Measurements from ENCODE around the gene TAMALIN. TPM values are rescaled to one million over a fixed set of nuclear protein-coding genes. Genes with fewer than 3 reads are reported as not detected.
A peak's percentile ranks its signal among the peaks of the same experiment; 100 is the strongest.

Gene TAMALIN
- polyA plus RNA-seq, 2 of the 4 experiments (the other 2 are of a cell fraction) = 0.30 to 0.35 TPM

GRCh38 chr12:52036587-52037171 is 29.9 kb downstream of the TAMALIN start (continued):
- TF ChIP-seq NPAS2 (CRISPR knock-in tag; IDR thresholded peaks at IDR 0.05; ENCODE audit: borderline replicate concordance) (no peak), BHLHE40 (IDR thresholded peaks at IDR 0.05; ENCODE audit: low read depth, low read length) (0 out of 2 replicates have a peak, but pooled peaks have one; percentile 3), ZNF302 (CRISPR knock-in tag; IDR thresholded peaks at IDR 0.05) (no peak)

GRCh38 chr12:52037248-52037861 is 30.6 kb downstream of the TAMALIN start:
- DNase-seq (ENCODE audit: low read depth in 1 of 2, low spot score in 1 of 2) (no peak), FAIRE-seq (no peak), ATAC-seq (no peak)
- Histone ChIP-seq H3K27ac (peak overlapping the region; percentile 81 to 93), H3K4me2 (peak overlapping the region; percentile 96), H3K4me3 (peak overlapping the region; percentile 70), H3K9me3 (no peaks in the 10 kb centered on the region), H3K4me1 (peaks cover 17% of the 10 kb centered on the region)
- TF ChIP-seq FOSB (CRISPR knock-in tag; IDR thresholded peaks at IDR 0.05) (peak; percentile 65; the same call in 1 of the 2 replicates), HEYL (CRISPR knock-in tag; IDR thresholded peaks at IDR 0.05) (peak; percentile 64; the same call in 1 of the 2 replicates), MAFK (IDR thresholded peaks at IDR 0.05; ENCODE audit: partially characterized antibody) (no peak), HMGXB4 (CRISPR knock-in tag; IDR thresholded peaks at IDR 0.05; ENCODE audit: borderline replicate concordance) (peak; percentile 73; the same call in 1 of the 2 replicates), EHF (CRISPR knock-in tag; IDR thresholded peaks at IDR 0.05) (peak; percentile 71; the same call in 1 of the 2 replicates), EP300 (IDR thresholded peaks at IDR 0.05) (no peak), RFX5 (IDR thresholded peaks at IDR 0.05) (no peak), TFCP2L1 (CRISPR knock-in tag; IDR thresholded peaks at IDR 0.05) (0 out of 2 replicates have a peak, but pooled peaks have one; percentile 29), RARB (CRISPR knock-in tag; IDR thresholded peaks at IDR 0.05) (0 out of 2 replicates have a peak, but pooled peaks have one; percentile 19)
- TF ChIP-seq, protein P1, sequence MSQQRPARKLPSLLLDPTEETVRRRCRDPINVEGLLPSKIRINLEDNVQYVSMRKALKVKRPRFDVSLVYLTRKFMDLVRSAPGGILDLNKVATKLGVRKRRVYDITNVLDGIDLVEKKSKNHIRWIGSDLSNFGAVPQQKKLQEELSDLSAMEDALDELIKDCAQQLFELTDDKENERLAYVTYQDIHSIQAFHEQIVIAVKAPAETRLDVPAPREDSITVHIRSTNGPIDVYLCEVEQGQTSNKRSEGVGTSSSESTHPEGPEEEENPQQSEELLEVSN (IDR thresholded peaks at IDR 0.05; ENCODE audit: borderline replicate concordance, low read depth) = no peak
- WGBS (ENCODE audit: missing lambda C conversion rate) = 20% methylated on average over 13 of the region's 59 CpGs
- CTCF ChIA-PET = interaction anchor here (1.3 to 41.8 kb wide), 4 partner anchors 12 to 84 kb away, joined by 4 to 1730 read pairs (median 985); partner anchors contain the start of genes ATG101, NR4A1, SMIM41 and TAMALIN
- POLR2A ChIA-PET = interaction anchor here (0.7 to 3.8 kb wide), 2 partner anchors 14 to 32 kb away, joined by 4 to 19 read pairs; partner anchors contain the start of genes ATG101 and NR4A1

DNA sequence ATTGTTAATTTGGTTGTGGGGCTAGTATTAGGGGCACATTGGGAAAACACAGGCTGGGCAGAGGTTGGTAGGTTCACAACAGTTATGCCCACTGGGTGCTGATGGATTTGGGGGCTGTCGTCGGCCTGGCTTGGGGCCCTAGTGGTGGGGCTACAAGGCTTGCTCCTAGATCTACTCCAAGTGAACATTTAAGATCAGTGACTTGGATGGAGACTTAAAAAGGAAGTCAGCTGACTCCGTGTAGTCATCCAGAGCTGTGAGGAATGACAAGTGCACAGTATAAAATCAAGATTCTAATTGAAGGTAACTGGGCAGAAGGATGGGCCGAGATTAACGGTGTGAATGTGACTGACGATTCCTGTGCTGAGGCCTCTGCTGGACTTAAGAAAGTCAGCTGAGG is 31.7 kb downstream of the TAMALIN start:
- Histone ChIP-seq H3K27ac (no peak overlapping the region; a peak in 1 of 6 replicates), H3K4me2 (peak overlapping the region; percentile 96; the same call in 2 of the 3 replicates), H3K4me3 (no peak overlapping the region), H3K4me1 (peaks cover 10% of the 10 kb centered on the region), H3K9me3 (no peaks in the 10 kb centered on the region)
- TF ChIP-seq HOXB5 (CRISPR knock-in tag; IDR thresholded peaks at IDR 0.05) (no peak), ATOH8 (CRISPR knock-in tag; IDR thresholded peaks at IDR 0.05; ENCODE audit: low read depth) (no peak), ZFP36 (IDR thresholded peaks at IDR 0.05; ENCODE audit: borderline replicate concordance, partially characterized antibody) (no peak), HDAC2 (IDR thresholded peaks at IDR 0.05) (no peak), ZNF302 (CRISPR knock-in tag; IDR thresholded peaks at IDR 0.05) (no peak), ZSCAN20 (CRISPR knock-in tag; IDR thresholded peaks at IDR 0.05) (no peak), BHLHE40 (IDR thresholded peaks at IDR 0.05; ENCODE audit: low read depth, low read length) (no peak), MYC (IDR thresholded peaks at IDR 0.05; ENCODE audit: borderline replicate concordance, low read length) (no peak), CBX8 (IDR thresholded peaks at IDR 0.05) (no peak), FOXS1 (CRISPR knock-in tag; IDR thresholded peaks at IDR 0.05) (no peak), CBX2 (IDR thresholded peaks at IDR 0.05; ENCODE audit: borderline replicate concordance, low read depth) (no peak), RFX5 (IDR thresholded peaks at IDR 0.05) (no peak), HES2 (IDR thresholded peaks at IDR 0.05) (no peak), NR3C1 (IDR thresholded peaks at IDR 0.05) (no peak), KDM1A (IDR thresholded peaks at IDR 0.05; ENCODE audit: low read depth) (no peak), HOXB13 (CRISPR knock-in tag; IDR thresholded peaks at IDR 0.05; ENCODE audit: low read depth) (no peak)
- TF ChIP-seq, protein P2, sequence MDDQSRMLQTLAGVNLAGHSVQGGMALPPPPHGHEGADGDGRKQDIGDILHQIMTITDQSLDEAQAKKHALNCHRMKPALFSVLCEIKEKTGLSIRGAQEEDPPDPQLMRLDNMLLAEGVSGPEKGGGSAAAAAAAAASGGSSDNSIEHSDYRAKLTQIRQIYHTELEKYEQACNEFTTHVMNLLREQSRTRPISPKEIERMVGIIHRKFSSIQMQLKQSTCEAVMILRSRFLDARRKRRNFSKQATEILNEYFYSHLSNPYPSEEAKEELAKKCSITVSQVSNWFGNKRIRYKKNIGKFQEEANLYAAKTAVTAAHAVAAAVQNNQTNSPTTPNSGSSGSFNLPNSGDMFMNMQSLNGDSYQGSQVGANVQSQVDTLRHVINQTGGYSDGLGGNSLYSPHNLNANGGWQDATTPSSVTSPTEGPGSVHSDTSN (IDR thresholded peaks at IDR 0.05) = no peak
- FAIRE-seq = no peak
- ChIA-PET CTCF (interaction anchor here (0.6 to 41.8 kb wide), 5 partner anchors 9 to 219 kb away, joined by 3 to 1730 read pairs (median 11); partner anchors contain the start of genes ATG101, NR4A1 and SMIM41), POLR2A (interaction anchor here (3.8 kb wide), 1 partner anchor 13 kb away, joined by 19 read pairs; the partner anchor contains the start of gene NR4A1)
- ATAC-seq = no peak
- DNase-seq (ENCODE audit: low read depth in 1 of 2, low spot score in 1 of 2) = no peak
- 92% methylated on average over 6 of the region's 6 CpGs for WGBS (ENCODE audit: missing lambda C conversion rate)
